GM19351 (cell line): ENCODE measurements around the gene HMSD.
A peak's percentile ranks its signal among the peaks of the same experiment; 100 is the strongest.

Source experiments
- ATAC-seq: cut with Tn5 transposase; IDR thresholded peaks from one replicate; pipeline ENCODE4 v1.9.1; 2021; ENCODE audit warnings: mild to moderate bottlenecking, moderate library complexity; ENCODE audit not compliant: unreplicated experiment

The HMSD gene

GRCh38 chr18:63986885-63987284 is 37.8 kb downstream of the HMSD start:
- ATAC-seq, result no peak

- ATAC-seq, result no peak
Measured at GRCh38 chr18:63987743-63988142, 38.6 kb downstream of the HMSD start.

- no peak for ATAC-seq
Measured at GRCh38 chr18:63992751-63993150, 43.6 kb downstream of the HMSD start.

GRCh38 chr18:63994783-63995399 is 45.8 kb downstream of the HMSD start:
- peak; percentile 60 for ATAC-seq

- no peak for ATAC-seq
Measured at GRCh38 chr18:63997041-63997440, 47.9 kb downstream of the HMSD start.

GRCh38 chr18:63997606-63998005 is 48.5 kb downstream of the HMSD start:
- ATAC-seq, result no peak

- no peak for ATAC-seq
Measured at GRCh38 chr18:63999871-64000270, 50.8 kb downstream of the HMSD start.

GRCh38 chr18:64002581-64002980 is 53.5 kb downstream of the HMSD start:
- no peak for ATAC-seq

- ATAC-seq, result no peak
Measured at GRCh38 chr18:64009305-64009704, 60.2 kb downstream of the HMSD start.
